Breast epithelium (tissue), 3 donors: ENCODE data around the gene CHD5.

Source experiments
- POLR2A ChIP-seq: fragments of 450-650 bp; IDR thresholded peaks from one replicate; pipeline ENCODE4 v1.6.1; 2016; ENCODE audit warnings: antibody characterized with exemption, mild to moderate bottlenecking, moderate library complexity
- POLR2AphosphoS5 ChIP-seq, 3 donors: sonication (generic); formaldehyde crosslinking; IDR thresholded peaks; one replicate each; pipeline ENCODE4 v1.6.1; 2017; ENCODE audit warnings: antibody characterized with exemption in 3 of 3
- TF ChIP-seq, protein P1 (sequence below), 3 donors: fragments of 450-650 bp; IDR thresholded peaks; one replicate each; pipeline ENCODE4 v1.5.1; 2016 to 2017; ENCODE audit warnings: antibody characterized with exemption in 3 of 3, mild to moderate bottlenecking in 3 of 3, moderate library complexity in 3 of 3

DNA sequence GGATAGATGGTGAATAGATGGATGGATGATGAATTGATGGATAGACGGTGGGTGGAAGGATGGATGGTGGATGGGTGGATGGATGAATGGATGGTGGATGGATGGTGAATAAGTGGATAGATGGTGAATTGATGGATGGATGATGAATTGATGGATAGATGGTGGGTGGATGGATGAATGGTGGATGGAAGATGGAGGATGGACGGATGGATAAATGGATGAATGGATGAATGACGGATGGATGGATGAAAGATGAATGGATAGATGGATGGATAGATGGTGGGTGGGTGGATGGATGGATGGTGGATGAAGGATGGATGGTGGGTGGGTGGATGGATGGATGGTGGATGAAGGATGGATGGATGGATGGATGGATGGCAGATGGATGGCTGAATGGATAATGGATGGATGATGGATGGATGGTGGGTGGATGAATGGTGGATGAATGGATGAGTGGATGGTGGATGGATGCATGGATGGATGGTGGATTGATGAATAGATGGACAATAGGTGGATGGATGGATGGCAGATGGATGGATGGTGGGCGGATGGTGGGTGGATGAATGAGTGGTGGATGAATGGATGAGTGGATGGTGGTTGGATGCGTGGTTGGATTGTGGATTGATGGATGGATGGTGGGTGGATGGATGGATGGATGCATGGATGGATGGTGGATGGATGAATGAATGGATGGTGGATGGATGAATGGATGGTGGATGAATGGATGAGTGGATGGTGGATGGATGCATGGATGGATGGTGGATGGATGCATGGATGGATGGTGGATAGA is 5.3 kb downstream of the CHD5 start:
- TF ChIP-seq, protein P1, sequence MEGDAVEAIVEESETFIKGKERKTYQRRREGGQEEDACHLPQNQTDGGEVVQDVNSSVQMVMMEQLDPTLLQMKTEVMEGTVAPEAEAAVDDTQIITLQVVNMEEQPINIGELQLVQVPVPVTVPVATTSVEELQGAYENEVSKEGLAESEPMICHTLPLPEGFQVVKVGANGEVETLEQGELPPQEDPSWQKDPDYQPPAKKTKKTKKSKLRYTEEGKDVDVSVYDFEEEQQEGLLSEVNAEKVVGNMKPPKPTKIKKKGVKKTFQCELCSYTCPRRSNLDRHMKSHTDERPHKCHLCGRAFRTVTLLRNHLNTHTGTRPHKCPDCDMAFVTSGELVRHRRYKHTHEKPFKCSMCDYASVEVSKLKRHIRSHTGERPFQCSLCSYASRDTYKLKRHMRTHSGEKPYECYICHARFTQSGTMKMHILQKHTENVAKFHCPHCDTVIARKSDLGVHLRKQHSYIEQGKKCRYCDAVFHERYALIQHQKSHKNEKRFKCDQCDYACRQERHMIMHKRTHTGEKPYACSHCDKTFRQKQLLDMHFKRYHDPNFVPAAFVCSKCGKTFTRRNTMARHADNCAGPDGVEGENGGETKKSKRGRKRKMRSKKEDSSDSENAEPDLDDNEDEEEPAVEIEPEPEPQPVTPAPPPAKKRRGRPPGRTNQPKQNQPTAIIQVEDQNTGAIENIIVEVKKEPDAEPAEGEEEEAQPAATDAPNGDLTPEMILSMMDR (IDR thresholded peaks at IDR 0.05) = no peak
- no peak for TF ChIP-seq POLR2A
- no peak for TF ChIP-seq POLR2AphosphoS5 (IDR thresholded peaks at IDR 0.05)
